Gastroesophageal sphincter (tissue), 4 donors: ENCODE measurements around the gene TPST1. TPM values are rescaled to one million over a fixed set of nuclear protein-coding genes. Genes with fewer than 3 reads are reported as not detected.
A peak's percentile ranks its signal among the peaks of the same experiment; 100 is the strongest.

Experiments
- ATAC-seq: fragments of 150-250 bp; one replicate; pipeline ENCODE4 v1.9.1; 2016; ENCODE audit warnings: mild to moderate bottlenecking, moderate library complexity
- H3K27ac ChIP-seq, 4 donors: fragments of 200-600 bp; sonication (generic) in 3 of 4; 1 replicate in 3 of 4; 2 replicates in 1 of 4; pipeline ENCODE4 v1.5.1; 2016 to 2019
- H3K27me3 ChIP-seq: fragments of 200-600 bp; sonication (generic); one replicate; pipeline ENCODE4 v1.5.1; 2019
- H3K36me3 ChIP-seq, 2 donors: fragments of 200-600 bp; sonication (generic); one replicate each; pipeline ENCODE4 v1.5.1; 2019; ENCODE audit warnings: control low read depth in 1 of 2
- H3K4me1 ChIP-seq, 3 donors: fragments of 200-600 bp; sonication (generic); 1 replicate in 2 of 3; 2 replicates in 1 of 3; pipeline ENCODE4 v1.5.1; 2016 to 2019; ENCODE audit warnings: control low read depth in 2 of 3
- H3K4me3 ChIP-seq, 2 donors: fragments of 200-600 bp; sonication (generic); one replicate each; pipeline ENCODE4 v1.5.1; 2019; ENCODE audit warnings: mild to moderate bottlenecking in 1 of 2, moderate library complexity in 1 of 2
- H3K9me3 ChIP-seq, 3 donors: fragments of 200-600 bp; sonication (generic); one replicate each; pipeline ENCODE4 v1.5.1; 2017 to 2019; ENCODE audit warnings: control low read depth in 2 of 3
- EP300 ChIP-seq: sonication (generic); formaldehyde crosslinking; IDR thresholded peaks from one replicate; pipeline ENCODE4 v1.6.1; 2017; ENCODE audit warnings: antibody characterized with exemption, mild to moderate bottlenecking
- POLR2A ChIP-seq, 2 donors: fragments of 450-650 bp; IDR thresholded peaks; one replicate each; pipeline ENCODE4 v1.6.1; 2017; ENCODE audit warnings: antibody characterized with exemption in 2 of 2, mild to moderate bottlenecking in 2 of 2, moderate library complexity in 1 of 2
- POLR2AphosphoS5 ChIP-seq: sonication (generic); formaldehyde crosslinking; IDR thresholded peaks from one replicate; pipeline ENCODE4 v1.6.1; 2017; ENCODE audit warnings: antibody characterized with exemption
- WGBS, 2 donors: methylation state at CpG; one replicate each; pipeline ENCODE4 v1.1.5; 2018; ENCODE audit warnings: low coverage in 1 of 2; 5-methylcytosine and 5-hydroxymethylcytosine counted together
- total RNA-seq, 4 donors: library from RNA; depleted of rRNA; stranded (reverse); fragments of >200 nt; gene quantifications; one replicate each; pipeline ENCODE4 v1.1.0, GENCODE V29; 2016
- TF ChIP-seq, protein P1 (sequence below), 4 experiments: fragments of 200-600 bp in 2 of 4; fragments of 450-650 bp in 2 of 4; sonication (generic) in 1 of 4; IDR thresholded peaks; one replicate each; pipeline ENCODE4 v1.5.1; 2017 to 2019; ENCODE audit warnings: antibody characterized with exemption in 4 of 4, mild to moderate bottlenecking in 2 of 4, moderate library complexity in 2 of 4

The TPST1 gene
- total RNA-seq, 4 donors from 2014 or later, result 11.0 to 25.3 (median 19.8) TPM

GRCh38 chr7:66176914-66177313 is 28.2 kb upstream of the TPST1 start:
- no peak for TF ChIP-seq EP300
- no peak for TF ChIP-seq POLR2AphosphoS5
- TF ChIP-seq, protein P1, sequence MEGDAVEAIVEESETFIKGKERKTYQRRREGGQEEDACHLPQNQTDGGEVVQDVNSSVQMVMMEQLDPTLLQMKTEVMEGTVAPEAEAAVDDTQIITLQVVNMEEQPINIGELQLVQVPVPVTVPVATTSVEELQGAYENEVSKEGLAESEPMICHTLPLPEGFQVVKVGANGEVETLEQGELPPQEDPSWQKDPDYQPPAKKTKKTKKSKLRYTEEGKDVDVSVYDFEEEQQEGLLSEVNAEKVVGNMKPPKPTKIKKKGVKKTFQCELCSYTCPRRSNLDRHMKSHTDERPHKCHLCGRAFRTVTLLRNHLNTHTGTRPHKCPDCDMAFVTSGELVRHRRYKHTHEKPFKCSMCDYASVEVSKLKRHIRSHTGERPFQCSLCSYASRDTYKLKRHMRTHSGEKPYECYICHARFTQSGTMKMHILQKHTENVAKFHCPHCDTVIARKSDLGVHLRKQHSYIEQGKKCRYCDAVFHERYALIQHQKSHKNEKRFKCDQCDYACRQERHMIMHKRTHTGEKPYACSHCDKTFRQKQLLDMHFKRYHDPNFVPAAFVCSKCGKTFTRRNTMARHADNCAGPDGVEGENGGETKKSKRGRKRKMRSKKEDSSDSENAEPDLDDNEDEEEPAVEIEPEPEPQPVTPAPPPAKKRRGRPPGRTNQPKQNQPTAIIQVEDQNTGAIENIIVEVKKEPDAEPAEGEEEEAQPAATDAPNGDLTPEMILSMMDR (IDR thresholded peaks at IDR 0.05), result no peak
- TF ChIP-seq POLR2A (IDR thresholded peaks at IDR 0.05), result no peak
- no peaks in the 10 kb centered on the region for H3K27me3 ChIP-seq
- peak; percentile 57 for ATAC-seq
- no peaks in the 10 kb centered on the region for H3K36me3 ChIP-seq
- WGBS, 2 donors, result 100% methylated on average over 1 of the region's 2 CpGs; no CpG with 5 or more reads in 1 of the 2 donors
- no peaks in the 10 kb centered on the region for H3K9me3 ChIP-seq
- no peak overlapping the region for H3K4me3 ChIP-seq
- H3K4me1 ChIP-seq, result no peaks in the 10 kb centered on the region
- no peak overlapping the region for H3K27ac ChIP-seq

DNA sequence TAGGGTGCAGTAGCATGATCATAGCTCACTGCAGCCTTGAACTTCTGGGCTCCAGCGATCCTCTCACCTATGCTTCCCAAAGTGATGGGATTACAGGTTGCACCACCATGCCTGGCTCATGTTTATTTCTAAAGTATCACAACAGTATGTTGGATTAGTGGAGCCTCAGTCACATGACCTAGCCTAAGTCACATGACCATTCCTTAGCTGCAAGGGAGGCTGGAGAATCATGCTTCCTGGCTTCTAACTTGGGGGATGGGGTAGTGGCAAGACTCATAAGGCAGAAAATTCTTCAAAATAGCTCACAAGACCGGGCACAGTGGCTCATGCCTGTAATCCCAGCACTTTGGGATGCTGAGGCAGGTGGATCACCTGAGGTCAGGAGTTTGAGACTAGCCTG is 26.9 kb upstream of the TPST1 start:
- H3K4me1 ChIP-seq, result no peaks in the 10 kb centered on the region
- no peaks in the 10 kb centered on the region for H3K27me3 ChIP-seq
- no peaks in the 10 kb centered on the region for H3K36me3 ChIP-seq
- no peak overlapping the region for H3K27ac ChIP-seq
- no peak for ATAC-seq
- H3K4me3 ChIP-seq, result no peak overlapping the region
- TF ChIP-seq, protein P1 (IDR thresholded peaks at IDR 0.05), result no peak
- TF ChIP-seq POLR2AphosphoS5, result no peak
- no peak for TF ChIP-seq POLR2A (IDR thresholded peaks at IDR 0.05)
- no peak for TF ChIP-seq EP300
- WGBS, 2 donors, result 100% methylated on average over 1 of the region's 2 CpGs; no CpG with 5 or more reads in 1 of the 2 donors
- no peaks in the 10 kb centered on the region for H3K9me3 ChIP-seq

GRCh38 chr7:66181329-66181728 is 23.8 kb upstream of the TPST1 start:
- H3K36me3 ChIP-seq, result no peaks in the 10 kb centered on the region
- no peak overlapping the region for H3K4me3 ChIP-seq
- H3K9me3 ChIP-seq, result no peaks in the 10 kb centered on the region
- TF ChIP-seq, protein P1 (IDR thresholded peaks at IDR 0.05), result no peak
- TF ChIP-seq EP300 (no peak), POLR2A (IDR thresholded peaks at IDR 0.05) (no peak), POLR2AphosphoS5 (no peak)
- no peak overlapping the region for H3K27ac ChIP-seq
- H3K27me3 ChIP-seq, result no peaks in the 10 kb centered on the region
- H3K4me1 ChIP-seq, result no peaks in the 10 kb centered on the region
- no peak for ATAC-seq

GRCh38 chr7:66181845-66182244 is 23.3 kb upstream of the TPST1 start:
- H3K27ac ChIP-seq, result no peak overlapping the region
- 93% methylated on average over 2 of the region's 2 CpGs; no CpG with 5 or more reads in 1 of the 2 donors for WGBS, 2 donors

DNA sequence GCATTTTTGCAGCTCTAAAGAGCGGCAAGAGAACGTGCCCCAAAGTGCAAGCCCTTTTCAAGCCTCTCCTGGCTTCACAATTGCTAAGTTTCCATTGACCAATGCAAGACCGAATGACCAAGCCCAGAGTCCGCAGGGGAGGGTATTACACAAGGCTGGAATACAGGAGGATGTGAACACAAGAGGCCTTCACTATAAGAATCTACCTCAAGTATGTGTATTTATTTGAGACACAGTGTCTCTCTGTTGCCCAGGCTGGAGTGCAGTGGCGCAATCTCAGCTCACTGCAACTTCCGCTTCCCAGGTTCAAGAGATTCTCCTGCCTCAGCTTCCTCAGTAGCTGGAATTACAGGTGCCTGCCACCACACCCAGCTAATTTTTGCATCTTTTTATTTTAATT is 22.2 kb upstream of the TPST1 start:
- Histone ChIP-seq H3K27me3 (no peaks in the 10 kb centered on the region), H3K27ac (no peak overlapping the region), H3K9me3 (no peaks in the 10 kb centered on the region), H3K4me1 (no peaks in the 10 kb centered on the region), H3K36me3 (no peaks in the 10 kb centered on the region), H3K4me3 (no peak overlapping the region)
- TF ChIP-seq, protein P1 (IDR thresholded peaks at IDR 0.05), result no peak
- TF ChIP-seq POLR2AphosphoS5 (no peak), EP300 (no peak), POLR2A (IDR thresholded peaks at IDR 0.05) (no peak)
- WGBS, 2 donors, result 96% methylated on average over 6 of the region's 6 CpGs; no CpG with 5 or more reads in 1 of the 2 donors
- ATAC-seq, result no peak

More at GRCh38 chr7:66181845-66182244, 23.3 kb upstream of the TPST1 start:
- TF ChIP-seq EP300 (no peak), POLR2A (IDR thresholded peaks at IDR 0.05) (no peak), POLR2AphosphoS5 (no peak)
- TF ChIP-seq, protein P1 (IDR thresholded peaks at IDR 0.05), result no peak
- Histone ChIP-seq H3K4me1 (no peaks in the 10 kb centered on the region), H3K4me3 (no peak overlapping the region), H3K27me3 (no peaks in the 10 kb centered on the region), H3K9me3 (no peaks in the 10 kb centered on the region), H3K36me3 (no peaks in the 10 kb centered on the region)
- no peak for ATAC-seq
